Measurements from ENCODE around the gene DUSP6. TPM values are rescaled to one million over a fixed set of nuclear protein-coding genes. Genes with fewer than 3 reads are reported as not detected.

The DUSP6 gene
- total and polyA plus RNA-seq, 2 of the 13 experiments (the other 11 are each of a cell fraction or from before 2014, with no cell fraction given): 40.9 to 161 TPM

DNA sequence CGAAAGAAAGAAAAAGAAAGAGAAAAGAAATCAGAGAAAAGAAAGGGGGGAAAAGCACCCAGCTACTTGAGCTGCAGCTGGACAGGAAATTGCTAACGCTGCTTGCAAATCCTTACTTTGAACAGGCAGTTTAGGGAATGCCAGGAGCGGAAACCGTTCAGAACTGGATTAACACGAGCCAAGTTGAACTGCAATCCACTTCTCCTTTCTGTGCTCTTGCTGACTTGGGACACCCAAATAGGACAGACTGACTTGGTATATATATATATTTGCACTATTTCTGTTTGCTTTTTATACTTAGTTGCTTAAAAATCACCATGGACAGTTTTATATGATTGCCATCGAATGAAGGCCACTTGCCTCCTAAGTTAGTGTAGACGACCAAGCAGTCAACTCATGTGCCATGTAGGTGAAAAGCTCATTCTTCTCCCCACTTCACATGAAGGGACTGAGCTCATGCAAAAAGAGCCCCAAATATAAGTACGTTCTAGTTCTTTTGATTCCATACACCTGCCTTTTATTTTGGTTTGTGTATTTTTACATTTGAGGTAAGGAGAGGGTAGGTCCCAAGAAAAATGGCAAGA is 5.5 kb downstream of the DUSP6 start (continued):
- TF ChIP-seq ZBTB38 (CRISPR knock-in tag; IDR thresholded peaks at IDR 0.05) (peak; percentile 74; the same call in 1 of the 2 replicates), AKAP8 (CRISPR knock-in tag; IDR thresholded peaks at IDR 0.05) (no peak), NR2F6 (IDR thresholded peaks at IDR 0.05) (no peak), NR2F6 (CRISPR knock-in tag; IDR thresholded peaks at IDR 0.05) (no peak), ZNF781 (CRISPR knock-in tag; IDR thresholded peaks at IDR 0.05; ENCODE audit: borderline replicate concordance, not compliant biosample characterization) (no peak), ZNF563 (CRISPR knock-in tag; IDR thresholded peaks at IDR 0.05) (no peak), ZNF234 (CRISPR knock-in tag; conservative IDR thresholded peaks at IDR 0.05) (no peak), TOPORS (CRISPR knock-in tag; IDR thresholded peaks at IDR 0.05) (no peak), HDAC2 (CRISPR knock-in tag; IDR thresholded peaks at IDR 0.05) (no peak), ZNF572 (CRISPR knock-in tag; IDR thresholded peaks at IDR 0.05) (no peak), ZNF75D (CRISPR knock-in tag; IDR thresholded peaks at IDR 0.05; ENCODE audit: borderline replicate concordance) (no peak), CREM (IDR thresholded peaks at IDR 0.05) (no peak), CREM (CRISPR knock-in tag; IDR thresholded peaks at IDR 0.05) (no peak), MYC (CRISPR knock-in tag; IDR thresholded peaks at IDR 0.05; ENCODE audit: borderline replicate concordance) (no peak), NPAS2 (CRISPR knock-in tag; IDR thresholded peaks at IDR 0.05; ENCODE audit: borderline replicate concordance) (no peak), MTF1 (CRISPR knock-in tag; IDR thresholded peaks at IDR 0.05) (no peak), ZC3H13 (CRISPR knock-in tag; IDR thresholded peaks at IDR 0.05) (peak; percentile 90; the same call in 1 of the 2 replicates), RBM22 (optimal IDR thresholded peaks at IDR 0.05; ENCODE audit: low read length) (peak; percentile 87), ZNF207 (IDR thresholded peaks at IDR 0.05; ENCODE audit: borderline replicate concordance) (no peak), AGO1 (IDR thresholded peaks at IDR 0.05; ENCODE audit: low read depth, low read length, poor library complexity, severe bottlenecking) (peak; percentile 77), PITX1 (CRISPR knock-in tag; IDR thresholded peaks at IDR 0.05) (0 out of 2 replicates have a peak, but pooled peaks have one; percentile 23), FLYWCH1 (CRISPR knock-in tag; IDR thresholded peaks at IDR 0.05) (no peak), NFE2L1 (CRISPR knock-in tag; IDR thresholded peaks at IDR 0.05; ENCODE audit: borderline replicate concordance) (no peak), PLRG1 (conservative IDR thresholded peaks at IDR 0.05) (no peak), ZNF607 (CRISPR knock-in tag; IDR thresholded peaks at IDR 0.05; ENCODE audit: borderline replicate concordance) (no peak), SNAPC2 (CRISPR knock-in tag; IDR thresholded peaks at IDR 0.05) (no peak)
- TF ChIP-seq, protein P1, sequence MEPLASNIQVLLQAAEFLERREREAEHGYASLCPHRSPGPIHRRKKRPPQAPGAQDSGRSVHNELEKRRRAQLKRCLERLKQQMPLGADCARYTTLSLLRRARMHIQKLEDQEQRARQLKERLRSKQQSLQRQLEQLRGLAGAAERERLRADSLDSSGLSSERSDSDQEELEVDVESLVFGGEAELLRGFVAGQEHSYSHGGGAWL (CRISPR knock-in tag; IDR thresholded peaks at IDR 0.05): no peak
- TF ChIP-seq, protein P2, sequence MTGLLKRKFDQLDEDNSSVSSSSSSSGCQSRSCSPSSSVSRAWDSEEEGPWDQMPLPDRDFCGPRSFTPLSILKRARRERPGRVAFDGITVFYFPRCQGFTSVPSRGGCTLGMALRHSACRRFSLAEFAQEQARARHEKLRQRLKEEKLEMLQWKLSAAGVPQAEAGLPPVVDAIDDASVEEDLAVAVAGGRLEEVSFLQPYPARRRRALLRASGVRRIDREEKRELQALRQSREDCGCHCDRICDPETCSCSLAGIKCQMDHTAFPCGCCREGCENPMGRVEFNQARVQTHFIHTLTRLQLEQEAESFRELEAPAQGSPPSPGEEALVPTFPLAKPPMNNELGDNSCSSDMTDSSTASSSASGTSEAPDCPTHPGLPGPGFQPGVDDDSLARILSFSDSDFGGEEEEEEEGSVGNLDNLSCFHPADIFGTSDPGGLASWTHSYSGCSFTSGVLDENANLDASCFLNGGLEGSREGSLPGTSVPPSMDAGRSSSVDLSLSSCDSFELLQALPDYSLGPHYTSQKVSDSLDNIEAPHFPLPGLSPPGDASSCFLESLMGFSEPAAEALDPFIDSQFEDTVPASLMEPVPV (CRISPR knock-in tag; IDR thresholded peaks at IDR 0.05): no peak
- TF ChIP-seq, protein P3, sequence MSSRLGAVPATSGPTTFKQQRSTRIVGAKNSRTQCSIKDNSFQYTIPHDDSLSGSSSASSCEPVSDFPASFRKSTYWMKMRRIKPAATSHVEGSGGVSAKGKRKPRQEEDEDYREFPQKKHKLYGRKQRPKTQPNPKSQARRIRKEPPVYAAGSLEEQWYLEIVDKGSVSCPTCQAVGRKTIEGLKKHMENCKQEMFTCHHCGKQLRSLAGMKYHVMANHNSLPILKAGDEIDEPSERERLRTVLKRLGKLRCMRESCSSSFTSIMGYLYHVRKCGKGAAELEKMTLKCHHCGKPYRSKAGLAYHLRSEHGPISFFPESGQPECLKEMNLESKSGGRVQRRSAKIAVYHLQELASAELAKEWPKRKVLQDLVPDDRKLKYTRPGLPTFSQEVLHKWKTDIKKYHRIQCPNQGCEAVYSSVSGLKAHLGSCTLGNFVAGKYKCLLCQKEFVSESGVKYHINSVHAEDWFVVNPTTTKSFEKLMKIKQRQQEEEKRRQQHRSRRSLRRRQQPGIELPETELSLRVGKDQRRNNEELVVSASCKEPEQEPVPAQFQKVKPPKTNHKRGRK (CRISPR knock-in tag; IDR thresholded peaks at IDR 0.05): no peak
